GM12874 (cell line): ENCODE data around the gene RITA1.

Source experiments
- CTCF ChIP-seq: IDR thresholded peaks from 2 replicates; pipeline ENCODE4 v1.5.1; 2011; ENCODE audit warnings: low read depth, mild to moderate bottlenecking, control low read depth, low read length, moderate library complexity; ENCODE audit not compliant: insufficient read depth

Gene RITA1

GRCh38 chr12:113142173-113142885, 43.2 kb upstream of the RITA1 start:
- TF ChIP-seq CTCF = no peak

DNA sequence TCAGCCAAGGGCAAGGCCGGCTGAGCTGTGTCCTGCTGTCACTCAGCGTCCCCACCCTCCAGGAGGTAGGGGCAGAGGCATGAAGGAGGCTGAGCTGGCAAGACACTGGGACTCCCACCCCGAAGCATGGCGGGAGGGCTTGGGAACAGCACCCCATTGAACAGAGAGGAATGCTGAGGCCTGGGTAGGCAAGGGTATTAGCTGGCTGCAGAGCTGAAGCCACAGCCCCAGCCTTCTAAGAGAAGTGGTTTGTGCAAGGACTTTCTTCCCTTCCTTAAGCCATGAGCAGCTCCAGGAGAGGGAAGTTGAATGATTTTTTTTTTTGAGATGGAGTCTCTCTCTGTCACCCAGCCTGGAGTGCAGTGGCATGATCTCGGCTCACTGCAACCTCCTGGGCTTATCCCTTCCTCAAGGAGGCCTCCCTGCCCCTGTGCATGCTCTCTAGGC, 42.6 kb upstream of the RITA1 start:
- TF ChIP-seq CTCF = no peak

GRCh38 chr12:113143959-113144358, 41.6 kb upstream of the RITA1 start:
- TF ChIP-seq CTCF = no peak

DNA sequence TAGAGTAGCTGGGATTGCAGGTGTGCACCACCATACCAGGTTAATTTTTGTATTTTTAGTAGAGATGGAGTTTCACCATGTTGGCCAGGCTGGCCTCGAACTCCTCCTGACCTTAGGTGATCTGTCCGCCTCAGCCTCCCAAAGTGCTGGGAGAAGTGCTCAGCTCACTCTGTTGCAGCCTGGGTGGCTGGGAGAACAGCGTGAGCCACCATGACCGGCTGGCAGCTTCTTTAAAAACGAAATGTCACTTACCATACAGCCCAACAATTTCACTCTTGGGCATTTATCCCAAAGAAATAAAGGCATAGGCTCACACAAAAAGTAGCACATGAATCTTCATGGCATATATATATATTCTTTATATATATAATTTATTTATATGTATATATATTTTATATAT, 40.7 kb upstream of the RITA1 start:
- no peak for TF ChIP-seq CTCF

DNA sequence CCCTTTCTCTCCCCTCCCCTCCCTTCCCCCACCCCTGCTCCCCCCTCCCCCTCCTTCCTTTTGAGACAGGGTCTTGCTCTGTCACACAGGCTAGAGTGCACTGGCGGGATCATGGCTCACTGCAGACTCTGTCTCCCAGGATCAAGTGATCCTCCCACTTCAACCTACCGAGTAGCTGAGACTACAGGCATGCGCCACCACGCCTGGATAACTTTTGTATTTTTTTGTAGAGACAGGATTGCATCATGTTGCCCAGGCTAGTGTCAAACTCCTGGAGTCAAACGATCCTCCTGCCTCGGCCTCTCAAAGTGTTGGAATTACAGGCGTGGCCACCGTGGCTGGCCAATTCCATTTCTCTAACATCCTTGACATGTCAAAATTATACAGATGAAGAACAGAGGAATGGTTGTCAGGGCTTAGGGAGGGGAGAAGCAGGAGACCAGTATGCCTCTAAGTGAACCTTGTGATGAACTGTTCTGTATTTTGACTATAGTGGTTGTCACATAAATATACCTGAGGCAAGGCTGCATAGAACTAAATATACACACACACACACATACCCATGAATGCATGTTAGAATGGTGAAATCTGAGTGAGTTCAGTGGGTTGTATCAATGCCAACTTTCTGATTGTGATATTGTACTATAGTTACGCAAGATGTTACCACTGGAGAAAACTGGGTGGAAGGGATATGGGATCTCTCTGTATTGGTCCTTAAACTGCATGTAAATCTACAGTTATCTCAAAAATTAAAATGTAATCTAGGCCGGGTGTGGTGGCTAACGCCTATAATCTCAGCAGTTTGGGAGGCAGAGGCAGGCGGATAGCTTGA, 39.6 kb upstream of the RITA1 start:
- no peak for TF ChIP-seq CTCF

DNA sequence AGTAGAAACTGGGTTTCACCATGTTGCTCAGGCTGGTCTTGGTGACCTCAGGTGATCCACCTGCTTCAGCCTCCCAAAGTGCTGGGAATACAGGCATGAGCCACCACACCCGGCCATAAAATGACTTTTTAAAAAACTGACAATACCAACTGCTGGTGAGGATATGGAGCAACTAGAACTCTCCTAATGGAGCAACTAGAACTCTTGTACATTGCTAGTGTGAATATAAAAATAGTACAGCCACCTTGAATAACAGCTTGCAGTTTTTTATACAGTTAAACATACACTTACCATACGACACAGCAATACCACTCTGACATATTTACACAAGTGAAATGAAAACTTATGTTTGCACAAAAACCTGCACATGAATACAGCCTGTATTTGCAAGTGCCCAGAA, 38.5 kb upstream of the RITA1 start:
- TF ChIP-seq CTCF = no peak

GRCh38 chr12:113149361-113150150, 36.0 kb upstream of the RITA1 start, which contains the start of gene CFAP73:
Gene CFAP73 (plus strand): TSS chr12:113149724. CDS start chr12:113149858, 134 bp downstream.
- TF ChIP-seq CTCF = no peak
